ENCODE measurements around the gene RERE.

The RERE gene

GRCh38 chr1:8527941-8528340 is 289.5 kb downstream of the RERE start:
- no peak overlapping the region for H3K27ac ChIP-seq (ENCODE audit: low read depth, low read length, severe bottlenecking)
- peaks cover 34% of the 10 kb centered on the region for H3K36me3 ChIP-seq (ENCODE audit: control insufficient read depth, insufficient read depth, low read length)
- no peak overlapping the region for H3K4me3 ChIP-seq (ENCODE audit: extremely low read depth, insufficient read depth, low read length, poor library complexity, severe bottlenecking)
- H3K9me3 ChIP-seq (ENCODE audit: control insufficient read depth, low read length): no peaks in the 10 kb centered on the region
- WGBS, 2 experiments (ENCODE audit: insufficient coverage in 2 of 2): 78 to 80% methylated on average over 1 to 2 of the region's 4 CpGs
- peaks cover 39% of the 10 kb centered on the region for H3K4me1 ChIP-seq (ENCODE audit: control insufficient read depth, insufficient read depth, low read length, poor library complexity, severe bottlenecking)

- Histone ChIP-seq H3K36me3 (ENCODE audit: control insufficient read depth, insufficient read depth, low read length) (peaks cover 37% of the 10 kb centered on the region), H3K4me1 (ENCODE audit: control insufficient read depth, insufficient read depth, low read length, poor library complexity, severe bottlenecking) (peaks cover 42% of the 10 kb centered on the region), H3K27ac (ENCODE audit: low read depth, low read length, severe bottlenecking) (peak overlapping the region; percentile 79), H3K9me3 (ENCODE audit: control insufficient read depth, low read length) (no peaks in the 10 kb centered on the region), H3K4me3 (ENCODE audit: extremely low read depth, insufficient read depth, low read length, poor library complexity, severe bottlenecking) (no peak overlapping the region)
- WGBS, 2 experiments (ENCODE audit: insufficient coverage in 2 of 2): 34 to 62% methylated on average over 5 to 9 of the region's 11 CpGs
These were observed 291.7 kb downstream of the RERE start for GRCh38 chr1:8525558-8526275.

- 43 to 55% methylated on average over 5 to 6 of the region's 6 CpGs for WGBS, 2 experiments (ENCODE audit: insufficient coverage in 2 of 2)
- Histone ChIP-seq H3K9me3 (ENCODE audit: control insufficient read depth, low read length) (no peaks in the 10 kb centered on the region), H3K4me3 (ENCODE audit: extremely low read depth, insufficient read depth, low read length, poor library complexity, severe bottlenecking) (no peak overlapping the region), H3K4me1 (ENCODE audit: control insufficient read depth, insufficient read depth, low read length, poor library complexity, severe bottlenecking) (peaks cover 46% of the 10 kb centered on the region), H3K36me3 (ENCODE audit: control insufficient read depth, insufficient read depth, low read length) (peaks cover 38% of the 10 kb centered on the region), H3K27ac (ENCODE audit: low read depth, low read length, severe bottlenecking) (peak overlapping the region; percentile 79)
These were observed 292.3 kb downstream of the RERE start for GRCh38 chr1:8525216-8525557.

GRCh38 chr1:8524627-8525157 is 292.7 kb downstream of the RERE start:
- H3K4me3 ChIP-seq (ENCODE audit: extremely low read depth, insufficient read depth, low read length, poor library complexity, severe bottlenecking): no peak overlapping the region
- peak overlapping the region; percentile 79 for H3K27ac ChIP-seq (ENCODE audit: low read depth, low read length, severe bottlenecking)
- H3K9me3 ChIP-seq (ENCODE audit: control insufficient read depth, low read length): no peaks in the 10 kb centered on the region
- peaks cover 46% of the 10 kb centered on the region for H3K4me1 ChIP-seq (ENCODE audit: control insufficient read depth, insufficient read depth, low read length, poor library complexity, severe bottlenecking)
- 83 to 100% methylated on average over 1 to 2 of the region's 2 CpGs for WGBS, 2 experiments (ENCODE audit: insufficient coverage in 2 of 2)
- H3K36me3 ChIP-seq (ENCODE audit: control insufficient read depth, insufficient read depth, low read length): peaks cover 38% of the 10 kb centered on the region

- H3K36me3 ChIP-seq (ENCODE audit: control insufficient read depth, insufficient read depth, low read length): peaks cover 40% of the 10 kb centered on the region
- no peak overlapping the region for H3K4me3 ChIP-seq (ENCODE audit: extremely low read depth, insufficient read depth, low read length, poor library complexity, severe bottlenecking)
- H3K4me1 ChIP-seq (ENCODE audit: control insufficient read depth, insufficient read depth, low read length, poor library complexity, severe bottlenecking): peaks cover 48% of the 10 kb centered on the region
- H3K9me3 ChIP-seq (ENCODE audit: control insufficient read depth, low read length): no peaks in the 10 kb centered on the region
- WGBS, 2 experiments (ENCODE audit: insufficient coverage in 2 of 2): 93 to 98% methylated on average over 2 to 3 of the region's 5 CpGs
- peak overlapping the region; percentile 5 for H3K27ac ChIP-seq (ENCODE audit: low read depth, low read length, severe bottlenecking)
These were observed 293.7 kb downstream of the RERE start for GRCh38 chr1:8523666-8524206.

GRCh38 chr1:8520483-8520966 is 296.9 kb downstream of the RERE start:
- peaks cover 51% of the 10 kb centered on the region for H3K36me3 ChIP-seq (ENCODE audit: control insufficient read depth, insufficient read depth, low read length)
- no peak overlapping the region for H3K4me3 ChIP-seq (ENCODE audit: extremely low read depth, insufficient read depth, low read length, poor library complexity, severe bottlenecking)
- 83% methylated on average over 2 of the region's 6 CpGs; no CpG with 5 or more reads in 1 of the 2 experiments for WGBS, 2 experiments (ENCODE audit: insufficient coverage in 2 of 2)
- peak overlapping the region; percentile 80 for H3K27ac ChIP-seq (ENCODE audit: low read depth, low read length, severe bottlenecking)
- no peaks in the 10 kb centered on the region for H3K9me3 ChIP-seq (ENCODE audit: control insufficient read depth, low read length)
- H3K4me1 ChIP-seq (ENCODE audit: control insufficient read depth, insufficient read depth, low read length, poor library complexity, severe bottlenecking): peaks cover 41% of the 10 kb centered on the region

- Histone ChIP-seq H3K36me3 (ENCODE audit: control insufficient read depth, insufficient read depth, low read length) (peaks cover 61% of the 10 kb centered on the region), H3K9me3 (ENCODE audit: control insufficient read depth, low read length) (no peaks in the 10 kb centered on the region), H3K27ac (ENCODE audit: low read depth, low read length, severe bottlenecking) (no peak overlapping the region), H3K4me3 (ENCODE audit: extremely low read depth, insufficient read depth, low read length, poor library complexity, severe bottlenecking) (no peak overlapping the region), H3K4me1 (ENCODE audit: control insufficient read depth, insufficient read depth, low read length, poor library complexity, severe bottlenecking) (peaks cover 28% of the 10 kb centered on the region)
- WGBS, 2 experiments (ENCODE audit: insufficient coverage in 2 of 2): no CpG with 5 or more reads among the region's 1 CpG
These were observed 298.3 kb downstream of the RERE start for GRCh38 chr1:8519167-8519566.

- WGBS, 2 experiments (ENCODE audit: insufficient coverage in 2 of 2): 78 to 80% methylated on average over 1 of the region's 3 CpGs
- Histone ChIP-seq H3K9me3 (ENCODE audit: control insufficient read depth, low read length) (no peaks in the 10 kb centered on the region), H3K27ac (ENCODE audit: low read depth, low read length, severe bottlenecking) (peak overlapping the region; percentile 84), H3K4me3 (ENCODE audit: extremely low read depth, insufficient read depth, low read length, poor library complexity, severe bottlenecking) (no peak overlapping the region), H3K4me1 (ENCODE audit: control insufficient read depth, insufficient read depth, low read length, poor library complexity, severe bottlenecking) (peaks cover 28% of the 10 kb centered on the region), H3K36me3 (ENCODE audit: control insufficient read depth, insufficient read depth, low read length) (peaks cover 61% of the 10 kb centered on the region)
These were observed 299.0 kb downstream of the RERE start for GRCh38 chr1:8518490-8518801.

- Histone ChIP-seq H3K27ac (ENCODE audit: low read depth, low read length, severe bottlenecking) (peak overlapping the region; percentile 84), H3K9me3 (ENCODE audit: control insufficient read depth, low read length) (no peaks in the 10 kb centered on the region), H3K36me3 (ENCODE audit: control insufficient read depth, insufficient read depth, low read length) (peaks cover 59% of the 10 kb centered on the region), H3K4me1 (ENCODE audit: control insufficient read depth, insufficient read depth, low read length, poor library complexity, severe bottlenecking) (peaks cover 28% of the 10 kb centered on the region), H3K4me3 (ENCODE audit: extremely low read depth, insufficient read depth, low read length, poor library complexity, severe bottlenecking) (no peak overlapping the region)
- WGBS, 2 experiments (ENCODE audit: insufficient coverage in 2 of 2): 93 to 98% methylated on average over 5 to 6 of the region's 7 CpGs
These were observed 299.6 kb downstream of the RERE start for GRCh38 chr1:8517661-8518489.

GRCh38 chr1:8516793-8517556 is 300.5 kb downstream of the RERE start:
- peaks cover 59% of the 10 kb centered on the region for H3K36me3 ChIP-seq (ENCODE audit: control insufficient read depth, insufficient read depth, low read length)
- peak overlapping the region; percentile 84 for H3K27ac ChIP-seq (ENCODE audit: low read depth, low read length, severe bottlenecking)
- peaks cover 28% of the 10 kb centered on the region for H3K4me1 ChIP-seq (ENCODE audit: control insufficient read depth, insufficient read depth, low read length, poor library complexity, severe bottlenecking)
- no peaks in the 10 kb centered on the region for H3K9me3 ChIP-seq (ENCODE audit: control insufficient read depth, low read length)
- WGBS, 2 experiments (ENCODE audit: insufficient coverage in 2 of 2): no CpG with 5 or more reads among the region's 6 CpGs
- no peak overlapping the region for H3K4me3 ChIP-seq (ENCODE audit: extremely low read depth, insufficient read depth, low read length, poor library complexity, severe bottlenecking)
